Stomach (tissue), 4 donors: ENCODE measurements around the gene PRKG1.

Source experiments
- POLR2A ChIP-seq, 4 donors: fragments of 450-650 bp; IDR thresholded peaks; one replicate each; pipeline ENCODE4 v1.6.1; 2016; ENCODE audit warnings: antibody characterized with exemption in 4 of 4, control low read depth in 2 of 4, mild to moderate bottlenecking in 1 of 4, moderate library complexity in 1 of 4
- TF ChIP-seq, protein P1 (sequence below), 7 experiments: fragments of 450-650 bp in 4 of 7; fragments of 200-600 bp in 3 of 7; sonication (generic) in 3 of 7; IDR thresholded peaks; one replicate each; pipeline ENCODE4 v1.5.1; 2016 to 2019; ENCODE audit warnings: antibody characterized with exemption in 7 of 7, control low read depth in 2 of 7, mild to moderate bottlenecking in 1 of 7

DNA sequence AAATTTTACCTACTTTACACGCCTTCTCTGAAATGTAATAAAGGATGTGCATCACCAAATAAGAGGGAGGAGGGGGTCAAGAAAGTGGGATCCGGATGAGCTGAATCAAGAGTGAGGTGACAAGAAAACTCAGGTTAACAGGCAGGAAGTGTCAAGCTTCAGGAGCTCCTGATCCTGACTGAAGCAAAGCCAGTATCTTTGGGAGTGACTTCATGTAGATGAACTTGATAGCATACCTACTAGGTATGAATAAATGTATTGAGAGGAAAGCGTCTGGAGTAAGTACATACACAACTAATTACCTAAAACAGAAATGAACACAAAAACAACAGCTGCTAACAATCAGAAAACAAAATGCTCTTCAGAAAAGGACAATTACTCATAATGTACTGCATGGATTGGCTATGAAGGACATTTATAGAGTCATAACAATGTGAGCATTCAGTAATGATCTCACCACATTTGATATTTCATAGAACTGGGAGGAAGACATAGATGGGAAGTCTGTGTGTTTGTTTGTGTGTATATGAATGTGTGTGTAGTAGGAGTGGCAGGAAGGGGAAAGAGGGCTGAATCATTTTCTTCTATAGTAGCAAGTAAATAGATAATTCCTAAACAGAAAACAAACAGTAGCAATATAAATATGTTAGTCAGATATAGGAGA, 29.4 kb downstream of the PRKG1 start:
- TF ChIP-seq, protein P1, sequence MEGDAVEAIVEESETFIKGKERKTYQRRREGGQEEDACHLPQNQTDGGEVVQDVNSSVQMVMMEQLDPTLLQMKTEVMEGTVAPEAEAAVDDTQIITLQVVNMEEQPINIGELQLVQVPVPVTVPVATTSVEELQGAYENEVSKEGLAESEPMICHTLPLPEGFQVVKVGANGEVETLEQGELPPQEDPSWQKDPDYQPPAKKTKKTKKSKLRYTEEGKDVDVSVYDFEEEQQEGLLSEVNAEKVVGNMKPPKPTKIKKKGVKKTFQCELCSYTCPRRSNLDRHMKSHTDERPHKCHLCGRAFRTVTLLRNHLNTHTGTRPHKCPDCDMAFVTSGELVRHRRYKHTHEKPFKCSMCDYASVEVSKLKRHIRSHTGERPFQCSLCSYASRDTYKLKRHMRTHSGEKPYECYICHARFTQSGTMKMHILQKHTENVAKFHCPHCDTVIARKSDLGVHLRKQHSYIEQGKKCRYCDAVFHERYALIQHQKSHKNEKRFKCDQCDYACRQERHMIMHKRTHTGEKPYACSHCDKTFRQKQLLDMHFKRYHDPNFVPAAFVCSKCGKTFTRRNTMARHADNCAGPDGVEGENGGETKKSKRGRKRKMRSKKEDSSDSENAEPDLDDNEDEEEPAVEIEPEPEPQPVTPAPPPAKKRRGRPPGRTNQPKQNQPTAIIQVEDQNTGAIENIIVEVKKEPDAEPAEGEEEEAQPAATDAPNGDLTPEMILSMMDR (IDR thresholded peaks at IDR 0.05) = no peak
- no peak for TF ChIP-seq POLR2A (IDR thresholded peaks at IDR 0.05)
